ENCODE results near the gene MIB1.

The MIB1 gene

GRCh38 chr18:21741312-21741561 is 645 bp downstream of the MIB1 start:
- H3K27me3 ChIP-seq (replicated peaks; ENCODE audit: control insufficient read depth, insufficient read depth, low read length) = no peaks in the 10 kb centered on the region
- H3K36me3 ChIP-seq (ENCODE audit: control insufficient read depth, insufficient read depth, low read length) = no peaks in the 10 kb centered on the region
- DNase-seq (ENCODE audit: extremely low read depth, insufficient read length) = no peak
- H3K4me3 ChIP-seq (replicated peaks; ENCODE audit: low read depth, low read length) = peak overlapping the region; percentile 92
- TF ChIP-seq, protein P1, sequence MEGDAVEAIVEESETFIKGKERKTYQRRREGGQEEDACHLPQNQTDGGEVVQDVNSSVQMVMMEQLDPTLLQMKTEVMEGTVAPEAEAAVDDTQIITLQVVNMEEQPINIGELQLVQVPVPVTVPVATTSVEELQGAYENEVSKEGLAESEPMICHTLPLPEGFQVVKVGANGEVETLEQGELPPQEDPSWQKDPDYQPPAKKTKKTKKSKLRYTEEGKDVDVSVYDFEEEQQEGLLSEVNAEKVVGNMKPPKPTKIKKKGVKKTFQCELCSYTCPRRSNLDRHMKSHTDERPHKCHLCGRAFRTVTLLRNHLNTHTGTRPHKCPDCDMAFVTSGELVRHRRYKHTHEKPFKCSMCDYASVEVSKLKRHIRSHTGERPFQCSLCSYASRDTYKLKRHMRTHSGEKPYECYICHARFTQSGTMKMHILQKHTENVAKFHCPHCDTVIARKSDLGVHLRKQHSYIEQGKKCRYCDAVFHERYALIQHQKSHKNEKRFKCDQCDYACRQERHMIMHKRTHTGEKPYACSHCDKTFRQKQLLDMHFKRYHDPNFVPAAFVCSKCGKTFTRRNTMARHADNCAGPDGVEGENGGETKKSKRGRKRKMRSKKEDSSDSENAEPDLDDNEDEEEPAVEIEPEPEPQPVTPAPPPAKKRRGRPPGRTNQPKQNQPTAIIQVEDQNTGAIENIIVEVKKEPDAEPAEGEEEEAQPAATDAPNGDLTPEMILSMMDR (IDR thresholded peaks at IDR 0.05; ENCODE audit: insufficient read depth, low read length, poor library complexity, severe bottlenecking) = no peak

DNA sequence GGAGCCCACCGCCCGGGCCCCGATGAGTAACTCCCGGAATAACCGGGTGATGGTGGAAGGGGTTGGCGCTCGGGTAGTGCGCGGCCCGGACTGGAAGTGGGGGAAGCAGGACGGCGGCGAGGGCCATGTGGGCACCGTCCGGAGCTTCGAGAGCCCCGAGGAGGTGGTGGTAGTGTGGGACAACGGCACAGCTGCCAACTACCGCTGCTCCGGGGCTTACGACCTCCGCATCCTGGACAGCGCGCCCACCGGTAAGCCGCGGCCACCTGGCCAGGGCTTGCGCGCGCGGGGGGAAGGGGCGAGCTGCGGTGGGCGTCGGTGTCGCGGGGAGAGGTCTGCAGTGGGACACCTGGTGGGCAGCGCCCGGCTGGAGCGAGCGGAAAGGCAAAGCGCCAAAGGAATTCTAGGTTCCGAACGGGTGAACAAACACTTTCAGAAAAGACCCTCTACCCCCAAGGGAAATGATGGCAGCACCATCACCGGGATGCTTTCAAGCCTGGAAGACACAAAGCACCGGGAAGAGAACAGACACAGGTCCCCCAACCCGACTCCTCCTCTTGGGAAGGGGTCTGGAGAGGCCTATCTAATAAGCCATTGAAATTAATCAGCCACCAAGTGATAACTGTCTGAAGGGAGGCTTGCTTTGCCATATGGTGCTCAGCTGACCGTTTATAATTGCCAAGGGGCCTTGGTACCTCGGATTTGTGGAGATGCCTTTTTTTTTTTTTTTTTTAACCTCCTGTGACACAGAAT is 1.1 kb downstream of the MIB1 start:
- H3K4me3 ChIP-seq (replicated peaks; ENCODE audit: low read depth, low read length) = peak overlapping the region; percentile 92
- TF ChIP-seq, protein P1 (IDR thresholded peaks at IDR 0.05; ENCODE audit: insufficient read depth, low read length, poor library complexity, severe bottlenecking) = no peak
- peak; percentile 35 for DNase-seq (ENCODE audit: extremely low read depth, insufficient read length)
- H3K27me3 ChIP-seq (replicated peaks; ENCODE audit: control insufficient read depth, insufficient read depth, low read length) = no peaks in the 10 kb centered on the region
- no peaks in the 10 kb centered on the region for H3K36me3 ChIP-seq (ENCODE audit: control insufficient read depth, insufficient read depth, low read length)

DNA sequence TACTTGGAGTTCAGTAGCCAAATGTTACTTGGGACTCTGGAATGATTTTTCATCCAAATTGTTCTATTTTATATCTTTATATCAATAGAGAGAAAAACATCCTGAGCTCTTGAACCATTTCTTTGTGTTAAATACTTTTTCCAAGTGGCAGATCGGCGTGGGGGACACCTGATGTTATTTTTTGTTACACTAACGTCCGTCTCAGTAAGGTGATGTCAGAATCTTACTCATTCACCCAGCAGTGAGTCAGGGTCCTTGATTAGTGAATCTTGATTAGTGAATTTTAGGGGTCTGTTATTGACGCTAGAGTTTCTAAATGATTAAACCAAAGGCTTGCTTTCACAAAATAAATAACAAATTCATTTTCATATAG is 1.7 kb downstream of the MIB1 start:
- Histone ChIP-seq H3K36me3 (ENCODE audit: control insufficient read depth, insufficient read depth, low read length) (no peaks in the 10 kb centered on the region), H3K27me3 (replicated peaks; ENCODE audit: control insufficient read depth, insufficient read depth, low read length) (no peaks in the 10 kb centered on the region), H3K4me3 (replicated peaks; ENCODE audit: low read depth, low read length) (peak overlapping the region; percentile 92)
- no peak for DNase-seq (ENCODE audit: extremely low read depth, insufficient read length)
- TF ChIP-seq, protein P1 (IDR thresholded peaks at IDR 0.05; ENCODE audit: insufficient read depth, low read length, poor library complexity, severe bottlenecking) = no peak

DNA sequence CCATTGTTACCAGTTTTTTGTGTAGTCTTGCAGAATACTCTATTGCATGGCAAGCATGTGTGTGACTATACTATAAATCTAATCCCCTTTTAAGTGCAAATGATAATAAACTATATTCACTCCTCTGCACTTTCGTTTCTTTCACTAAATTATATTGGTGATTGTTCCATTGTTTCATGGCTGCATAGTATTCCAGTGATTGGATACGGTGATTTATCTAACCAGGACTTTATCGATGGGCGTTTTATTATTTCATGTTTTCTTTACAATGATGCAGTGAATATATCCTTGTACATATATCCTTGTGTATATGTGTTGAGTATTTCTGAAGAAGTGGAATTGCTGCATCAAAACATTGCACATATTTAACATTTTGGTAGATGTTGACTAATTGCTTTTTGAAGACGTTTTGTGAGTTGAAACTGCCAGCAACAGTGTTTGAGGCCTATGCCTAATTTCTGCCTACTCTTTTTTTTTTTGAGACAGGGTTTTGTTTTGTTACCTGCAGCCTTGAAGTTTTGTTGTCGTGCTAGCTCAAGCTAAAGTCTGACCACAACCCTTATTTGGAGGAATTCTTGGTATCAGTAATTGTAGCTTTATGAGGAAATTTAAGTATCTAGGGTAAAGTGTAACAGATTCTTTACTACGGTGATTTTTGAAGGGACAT is 2.7 kb downstream of the MIB1 start:
- DNase-seq (ENCODE audit: extremely low read depth, insufficient read length) = no peak
- TF ChIP-seq, protein P1 (IDR thresholded peaks at IDR 0.05; ENCODE audit: insufficient read depth, low read length, poor library complexity, severe bottlenecking) = no peak
- no peak overlapping the region for H3K4me3 ChIP-seq (replicated peaks; ENCODE audit: low read depth, low read length)

GRCh38 chr18:21745231-21745630 is 4.6 kb downstream of the MIB1 start:
- H3K4me3 ChIP-seq (replicated peaks; ENCODE audit: low read depth, low read length) = no peak overlapping the region
- H3K27me3 ChIP-seq (replicated peaks; ENCODE audit: control insufficient read depth, insufficient read depth, low read length) = no peaks in the 10 kb centered on the region
- no peaks in the 10 kb centered on the region for H3K36me3 ChIP-seq (ENCODE audit: control insufficient read depth, insufficient read depth, low read length)
- no peak for DNase-seq (ENCODE audit: extremely low read depth, insufficient read length)
- TF ChIP-seq, protein P1 (IDR thresholded peaks at IDR 0.05; ENCODE audit: insufficient read depth, low read length, poor library complexity, severe bottlenecking) = no peak

More for the DNA sequence above, 2.7 kb downstream of the MIB1 start:
- H3K36me3 ChIP-seq (ENCODE audit: control insufficient read depth, insufficient read depth, low read length) = no peaks in the 10 kb centered on the region
- H3K27me3 ChIP-seq (replicated peaks; ENCODE audit: control insufficient read depth, insufficient read depth, low read length) = no peaks in the 10 kb centered on the region

Measured in GM06990 (cell line).